Stomach (tissue), 9 donors: ENCODE results near the gene OR8D2. TPM values are rescaled to one million over a fixed set of nuclear protein-coding genes. Genes with fewer than 3 reads are reported as not detected.
A peak's percentile ranks its signal among the peaks of the same experiment; 100 is the strongest.
"Not testable (repeated sequence)": the region's sequence is repeated elsewhere in the genome, so short reads cannot be mapped to it uniquely, and the experiment has no call there.

Experiments
- DNase-seq, 2 donors: peaks; one replicate each; pipeline versions ENCODE4 v3.0.0 to v3.0.0-alpha.2; 2013 to 2019
- H3K27ac ChIP-seq, 5 donors: fragments of 200-600 bp in 4 of 5; sonication (generic) in 4 of 5; one replicate each; pipeline ENCODE4 v1.5.1; 2013 to 2019; ENCODE audit warnings: mild to moderate bottlenecking in 1 of 5, moderate library complexity in 1 of 5
- H3K27me3 ChIP-seq, 3 donors: fragments of 200-600 bp; sonication (generic); one replicate each; pipeline ENCODE4 v1.5.1; 2017 to 2019; ENCODE audit warnings: mixed run types in 1 of 3
- H3K36me3 ChIP-seq, 4 donors: fragments of 200-600 bp; sonication (generic); 1 replicate in 3 of 4; 2 replicates in 1 of 4; pipeline ENCODE4 v1.5.1; 2016 to 2019
- H3K4me1 ChIP-seq, 4 donors: fragments of 200-600 bp; sonication (generic); one replicate each; pipeline ENCODE4 v1.5.1; 2016 to 2019
- H3K4me3 ChIP-seq, 4 donors: fragments of 200-600 bp; sonication (generic) in 3 of 4; one replicate each; pipeline ENCODE4 v1.5.1; 2016 to 2019; ENCODE audit warnings: mild to moderate bottlenecking in 1 of 4
- H3K9me3 ChIP-seq, 4 donors: fragments of 200-600 bp; sonication (generic); one replicate each; pipeline ENCODE4 v1.5.1; 2016 to 2019
- EP300 ChIP-seq: sonication (generic); formaldehyde crosslinking; IDR thresholded peaks from one replicate; pipeline ENCODE4 v1.6.1; 2017; ENCODE audit warnings: antibody characterized with exemption
- POLR2A ChIP-seq, 4 donors: fragments of 450-650 bp; IDR thresholded peaks; one replicate each; pipeline ENCODE4 v1.6.1; 2016; ENCODE audit warnings: antibody characterized with exemption in 4 of 4, control low read depth in 2 of 4, mild to moderate bottlenecking in 1 of 4, moderate library complexity in 1 of 4
- POLR2AphosphoS5 ChIP-seq, 3 donors: sonication (generic); formaldehyde crosslinking; IDR thresholded peaks; one replicate each; pipeline ENCODE4 v1.6.1; 2016; ENCODE audit warnings: antibody characterized with exemption in 3 of 3
- WGBS, 5 donors: extraction: QIAGEN DNeasy Blood & Tissue Kit in 3 of 5; methylation state at CpG; one replicate each; pipeline versions ENCODE4 v1.1.5 to v1.1.7; 2013 to 2018; 5-methylcytosine and 5-hydroxymethylcytosine counted together
- intact Hi-C: fragments of 100-400 bp; cut with DNase I; formaldehyde crosslinking; loops from one replicate; pipeline ENCODE4 v1.15.1; 2023; ENCODE audit warnings: low total_unique reads
- polyA plus RNA-seq, 3 donors: library from polyadenylated mRNA; stranded (reverse); fragments of 200-250 nt; gene quantifications; one replicate each; pipeline ENCODE4 v1.2.3, GENCODE V29; 2013
- total RNA-seq, 5 donors: library from RNA; depleted of rRNA; stranded (reverse); fragments of >200 nt; gene quantifications; one replicate each; pipeline versions ENCODE4 v1.1.0 to v1.2.3, GENCODE V29; 2014 to 2016
- TF ChIP-seq, protein P1 (sequence below), 7 experiments: fragments of 450-650 bp in 4 of 7; fragments of 200-600 bp in 3 of 7; sonication (generic) in 3 of 7; IDR thresholded peaks; one replicate each; pipeline ENCODE4 v1.5.1; 2016 to 2019; ENCODE audit warnings: antibody characterized with exemption in 7 of 7, control low read depth in 2 of 7, mild to moderate bottlenecking in 1 of 7
- donor health status: healthy with polysubstance abuse.
- donor health status: Bipolar disorder and iron deficiency.
- donor health status: healthy.

The OR8D2 gene
- total and polyA plus RNA-seq, 8 donors = not detected

DNA sequence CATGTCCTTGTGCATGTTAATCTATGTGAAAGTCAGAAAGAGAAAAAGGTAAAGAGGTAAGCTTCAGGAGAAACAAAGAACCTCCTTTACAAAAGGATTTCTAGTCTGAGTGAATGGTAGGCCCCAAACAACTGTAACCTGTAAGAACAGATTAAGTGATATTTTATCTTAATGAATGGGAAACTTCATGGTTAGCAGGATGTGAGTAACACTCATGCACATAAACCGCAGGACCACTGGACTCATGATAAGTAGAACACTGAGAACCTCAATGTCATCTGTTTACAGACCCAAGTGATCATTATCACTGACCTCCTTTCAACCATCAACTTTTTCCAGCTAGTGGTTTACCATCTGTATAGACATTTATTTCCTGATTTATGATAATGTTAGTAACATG, 43.9 kb downstream of the OR8D2 start:
- Histone ChIP-seq H3K27ac (no peak overlapping the region), H3K4me3 (no peak overlapping the region), H3K9me3 (peaks cover 0 to 8% (median 0%) of the 10 kb centered on the region in 4 donors), H3K27me3 (no peaks in the 10 kb centered on the region), H3K36me3 (no peaks in the 10 kb centered on the region), H3K4me1 (no peaks in the 10 kb centered on the region)
- TF ChIP-seq, protein P1, sequence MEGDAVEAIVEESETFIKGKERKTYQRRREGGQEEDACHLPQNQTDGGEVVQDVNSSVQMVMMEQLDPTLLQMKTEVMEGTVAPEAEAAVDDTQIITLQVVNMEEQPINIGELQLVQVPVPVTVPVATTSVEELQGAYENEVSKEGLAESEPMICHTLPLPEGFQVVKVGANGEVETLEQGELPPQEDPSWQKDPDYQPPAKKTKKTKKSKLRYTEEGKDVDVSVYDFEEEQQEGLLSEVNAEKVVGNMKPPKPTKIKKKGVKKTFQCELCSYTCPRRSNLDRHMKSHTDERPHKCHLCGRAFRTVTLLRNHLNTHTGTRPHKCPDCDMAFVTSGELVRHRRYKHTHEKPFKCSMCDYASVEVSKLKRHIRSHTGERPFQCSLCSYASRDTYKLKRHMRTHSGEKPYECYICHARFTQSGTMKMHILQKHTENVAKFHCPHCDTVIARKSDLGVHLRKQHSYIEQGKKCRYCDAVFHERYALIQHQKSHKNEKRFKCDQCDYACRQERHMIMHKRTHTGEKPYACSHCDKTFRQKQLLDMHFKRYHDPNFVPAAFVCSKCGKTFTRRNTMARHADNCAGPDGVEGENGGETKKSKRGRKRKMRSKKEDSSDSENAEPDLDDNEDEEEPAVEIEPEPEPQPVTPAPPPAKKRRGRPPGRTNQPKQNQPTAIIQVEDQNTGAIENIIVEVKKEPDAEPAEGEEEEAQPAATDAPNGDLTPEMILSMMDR (IDR thresholded peaks at IDR 0.05) = no peak
- TF ChIP-seq EP300 (no peak), POLR2A (IDR thresholded peaks at IDR 0.05) (no peak), POLR2AphosphoS5 (IDR thresholded peaks at IDR 0.05) (no peak)
- WGBS, 5 donors = 23 to 42% (median 35%) methylated on average over 1 of the region's 1 CpG
- intact Hi-C loops = no loop called here
- peak in 1 of 2 donors; percentile 5 for DNase-seq

DNA sequence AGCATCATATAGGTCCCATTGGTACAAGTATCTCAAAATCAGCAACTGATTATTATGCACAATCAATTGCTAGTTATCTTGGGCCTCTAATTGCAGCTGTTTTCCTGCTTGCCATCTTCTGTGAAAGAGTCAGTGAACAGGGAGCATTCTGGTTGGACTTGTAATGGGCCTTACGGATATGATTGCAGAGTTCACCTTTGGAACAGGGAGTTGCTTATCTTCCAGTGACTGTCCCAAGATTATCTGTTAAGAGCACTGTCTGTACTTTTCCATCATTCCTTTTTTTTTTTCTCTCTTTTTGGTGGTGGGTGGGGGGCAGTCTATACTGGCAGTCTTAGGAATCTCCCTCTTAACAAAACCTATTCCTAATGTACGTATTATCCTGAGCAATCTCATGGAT, 46.0 kb downstream of the OR8D2 start:
- intact Hi-C loops = no loop called here
- Histone ChIP-seq H3K9me3 (peaks cover 0 to 8% (median 0%) of the 10 kb centered on the region in 4 donors), H3K36me3 (no peaks in the 10 kb centered on the region), H3K27me3 (no peaks in the 10 kb centered on the region), H3K4me3 (no peak overlapping the region), H3K27ac (no peak overlapping the region), H3K4me1 (no peaks in the 10 kb centered on the region)
- DNase-seq = no peak
- WGBS, 5 donors = 76 to 89% (median 83%) methylated on average over 2 of the region's 2 CpGs
- TF ChIP-seq, protein P1 (IDR thresholded peaks at IDR 0.05) = no peak
- TF ChIP-seq POLR2AphosphoS5 (IDR thresholded peaks at IDR 0.05) (no peak), POLR2A (IDR thresholded peaks at IDR 0.05) (no peak), EP300 (no peak)

DNA sequence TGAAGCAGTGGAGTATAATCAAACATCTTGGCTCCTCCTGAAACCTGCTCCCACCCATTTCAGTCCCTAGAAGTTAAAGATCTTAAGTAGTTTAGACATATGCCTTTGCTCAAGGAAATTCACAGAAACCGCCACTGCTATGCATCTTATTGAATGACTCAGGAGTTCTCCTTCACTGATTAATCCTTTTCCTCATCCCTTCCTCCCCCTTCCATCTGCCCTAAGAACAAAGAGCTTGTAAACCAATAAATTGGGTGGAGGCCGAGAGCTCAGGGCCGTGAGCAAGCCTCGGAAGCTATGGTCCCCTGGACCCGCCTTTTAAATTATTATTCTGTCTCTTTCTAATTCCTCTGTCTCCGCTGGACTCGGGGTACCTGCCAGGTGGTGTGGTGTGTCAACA, 49.1 kb downstream of the OR8D2 start:
- WGBS, 5 donors = 47 to 71% (median 52%) methylated on average over 7 of the region's 7 CpGs
- intact Hi-C loops, H3K27me3 ChIP-seq, H3K27ac ChIP-seq, H3K4me3 ChIP-seq, H3K9me3 ChIP-seq, H3K36me3 ChIP-seq, DNase-seq, H3K4me1 ChIP-seq: not testable (repeated sequence)

Other genes starting within 250 kb of the OR8D2 start
- 100 to 1,000 TPM in 1 of 5 donors, 10 to 100 TPM in 4; 15.4 to 111 (median 39.7) TPM for gene VWA5A, start 204.7 kb downstream of the OR8D2 start, total RNA-seq
- 10 to 100 TPM; 10.1 to 24.1 (median 17.1) TPM for gene VWA5A, start 204.7 kb downstream of the OR8D2 start, polyA plus RNA-seq
- not detected for gene OR10D3, start 136.9 kb downstream of the OR8D2 start, total RNA-seq
- not detected for gene OR10D3, start 136.9 kb downstream of the OR8D2 start, polyA plus RNA-seq
- gene OR8G1, start 79.1 kb downstream of the OR8D2 start, total RNA-seq = not detected
- gene OR8G1, start 79.1 kb downstream of the OR8D2 start, polyA plus RNA-seq = not detected
- gene OR8G5, start 63.8 kb downstream of the OR8D2 start, total RNA-seq = not detected
- gene OR8G5, start 63.8 kb downstream of the OR8D2 start, polyA plus RNA-seq = not detected
- not detected for gene OR8D1, start 6.2 kb downstream of the OR8D2 start, total RNA-seq
- not detected for gene OR8D1, start 6.2 kb downstream of the OR8D2 start, polyA plus RNA-seq
- gene OR8B2, start 64.3 kb upstream of the OR8D2 start, total RNA-seq = not detected
- gene OR8B2, start 64.3 kb upstream of the OR8D2 start, polyA plus RNA-seq = not detected
- gene OR8B3, start 78.8 kb upstream of the OR8D2 start, total RNA-seq = not detected
- gene OR8B3, start 78.8 kb upstream of the OR8D2 start, polyA plus RNA-seq = not detected
- not detected for gene OR8B4, start 104.7 kb upstream of the OR8D2 start, total RNA-seq
- gene OR8B4, start 104.7 kb upstream of the OR8D2 start, polyA plus RNA-seq = not detected
- not detected for gene OR8B8, start 125.5 kb upstream of the OR8D2 start, total RNA-seq
- not detected for gene OR8B8, start 125.5 kb upstream of the OR8D2 start, polyA plus RNA-seq
- not detected for gene OR8B12, start 223.5 kb upstream of the OR8D2 start, total RNA-seq
- gene OR8B12, start 223.5 kb upstream of the OR8D2 start, polyA plus RNA-seq = not detected
- not detected for gene OR8A1, start 249.8 kb upstream of the OR8D2 start, total RNA-seq
- gene OR8A1, start 249.8 kb upstream of the OR8D2 start, polyA plus RNA-seq = not detected